ENCODE results near the gene CTBP2. TPM values are rescaled to one million over a fixed set of nuclear protein-coding genes. Genes with fewer than 3 reads are reported as not detected.

The CTBP2 gene
- total and polyA plus RNA-seq, 2 donors, result 45.3 to 49.8 TPM

GRCh38 chr10:124983321-124983720 lies 177.0 kb downstream of the CTBP2 start:
- DNase-seq (ENCODE audit: extremely low spot score), result no peak
- no peak overlapping the region for H3K27ac ChIP-seq (ENCODE audit: low read depth)
- peaks cover 5% of the 10 kb centered on the region for H3K36me3 ChIP-seq (ENCODE audit: insufficient read depth)
- H3K4me1 ChIP-seq (ENCODE audit: insufficient read depth), result no peaks in the 10 kb centered on the region
- 41% methylated on average over 6 of the region's 6 CpGs for WGBS
- no peak overlapping the region for H3K4me3 ChIP-seq (ENCODE audit: low read depth, low read length)

GRCh38 chr10:124978376-124978725 lies 182.0 kb downstream of the CTBP2 start:
- 85% methylated on average over 5 of the region's 5 CpGs for WGBS
- H3K36me3 ChIP-seq (ENCODE audit: insufficient read depth), result peaks cover 2% of the 10 kb centered on the region

GRCh38 chr10:124977648-124978375 lies 182.6 kb downstream of the CTBP2 start:
- Histone ChIP-seq H3K36me3 (ENCODE audit: insufficient read depth) (peaks cover 2% of the 10 kb centered on the region), H3K27ac (ENCODE audit: low read depth) (no peak overlapping the region), H3K4me1 (ENCODE audit: insufficient read depth) (no peaks in the 10 kb centered on the region), H3K4me3 (ENCODE audit: low read depth, low read length) (no peak overlapping the region)
- WGBS, result 71% methylated on average over 4 of the region's 4 CpGs
- DNase-seq (ENCODE audit: extremely low spot score), result no peak

More at GRCh38 chr10:124978376-124978725, 182.0 kb downstream of the CTBP2 start:
- Histone ChIP-seq H3K4me3 (ENCODE audit: low read depth, low read length) (no peak overlapping the region), H3K27ac (ENCODE audit: low read depth) (no peak overlapping the region), H3K4me1 (ENCODE audit: insufficient read depth) (no peaks in the 10 kb centered on the region)
- DNase-seq (ENCODE audit: extremely low spot score), result no peak

- Histone ChIP-seq H3K36me3 (ENCODE audit: insufficient read depth) (peaks cover 2% of the 10 kb centered on the region), H3K4me3 (ENCODE audit: low read depth, low read length) (no peak overlapping the region)
- over 99% methylated on average over 3 of the region's 3 CpGs for WGBS
These were observed 183.2 kb downstream of the CTBP2 start for GRCh38 chr10:124977161-124977560.

GRCh38 chr10:124975977-124976514 lies 184.3 kb downstream of the CTBP2 start:
- peaks cover 2% of the 10 kb centered on the region for H3K36me3 ChIP-seq (ENCODE audit: insufficient read depth)
- H3K27ac ChIP-seq (ENCODE audit: low read depth), result no peak overlapping the region
- H3K4me3 ChIP-seq (ENCODE audit: low read depth, low read length), result no peak overlapping the region
- no peaks in the 10 kb centered on the region for H3K4me1 ChIP-seq (ENCODE audit: insufficient read depth)
- DNase-seq (ENCODE audit: extremely low spot score), result no peak
- 82% methylated on average over 5 of the region's 5 CpGs for WGBS

More at GRCh38 chr10:124977161-124977560, 183.2 kb downstream of the CTBP2 start:
- Histone ChIP-seq H3K27ac (ENCODE audit: low read depth) (no peak overlapping the region), H3K4me1 (ENCODE audit: insufficient read depth) (no peaks in the 10 kb centered on the region)
- DNase-seq (ENCODE audit: extremely low spot score), result no peak

GRCh38 chr10:124974131-124974530 lies 186.2 kb downstream of the CTBP2 start:
- no peak overlapping the region for H3K4me3 ChIP-seq (ENCODE audit: low read depth, low read length)
- 91% methylated on average over 5 of the region's 5 CpGs for WGBS
- H3K4me1 ChIP-seq (ENCODE audit: insufficient read depth), result no peaks in the 10 kb centered on the region
- no peak for DNase-seq (ENCODE audit: extremely low spot score)
- H3K36me3 ChIP-seq (ENCODE audit: insufficient read depth), result peaks cover 2% of the 10 kb centered on the region
- H3K27ac ChIP-seq (ENCODE audit: low read depth), result no peak overlapping the region

GRCh38 chr10:124972637-124973036 lies 187.7 kb downstream of the CTBP2 start:
- 87% methylated on average over 7 of the region's 7 CpGs for WGBS
- H3K4me3 ChIP-seq (ENCODE audit: low read depth, low read length), result no peak overlapping the region
- H3K27ac ChIP-seq (ENCODE audit: low read depth), result no peak overlapping the region
- DNase-seq (ENCODE audit: extremely low spot score), result no peak
- no peaks in the 10 kb centered on the region for H3K4me1 ChIP-seq (ENCODE audit: insufficient read depth)
- peaks cover 2% of the 10 kb centered on the region for H3K36me3 ChIP-seq (ENCODE audit: insufficient read depth)

GRCh38 chr10:124971276-124971675 lies 189.1 kb downstream of the CTBP2 start:
- DNase-seq (ENCODE audit: extremely low spot score), result no peak
- Histone ChIP-seq H3K27ac (ENCODE audit: low read depth) (no peak overlapping the region), H3K4me1 (ENCODE audit: insufficient read depth) (no peaks in the 10 kb centered on the region), H3K36me3 (ENCODE audit: insufficient read depth) (peaks cover 4% of the 10 kb centered on the region), H3K4me3 (ENCODE audit: low read depth, low read length) (no peak overlapping the region)
- WGBS, result 31% methylated on average over 2 of the region's 2 CpGs

GRCh38 chr10:124967255-124967654 lies 193.1 kb downstream of the CTBP2 start:
- Histone ChIP-seq H3K4me3 (ENCODE audit: low read depth, low read length) (no peak overlapping the region), H3K27ac (ENCODE audit: low read depth) (no peak overlapping the region), H3K36me3 (ENCODE audit: insufficient read depth) (peaks cover 2% of the 10 kb centered on the region), H3K4me1 (ENCODE audit: insufficient read depth) (no peaks in the 10 kb centered on the region)
- WGBS, result 95% methylated on average over 2 of the region's 2 CpGs
- no peak for DNase-seq (ENCODE audit: extremely low spot score)

- Histone ChIP-seq H3K27ac (ENCODE audit: low read depth) (no peak overlapping the region), H3K4me1 (ENCODE audit: insufficient read depth) (no peaks in the 10 kb centered on the region)
- WGBS, result 61% methylated on average over 5 of the region's 5 CpGs
These were observed 194.4 kb downstream of the CTBP2 start for GRCh38 chr10:124966008-124966407.

GRCh38 chr10:124963866-124964720 lies 196.3 kb downstream of the CTBP2 start:
- no peak overlapping the region for H3K4me3 ChIP-seq (ENCODE audit: low read depth, low read length)
- H3K4me1 ChIP-seq (ENCODE audit: insufficient read depth), result no peaks in the 10 kb centered on the region
- 85% methylated on average over 7 of the region's 7 CpGs for WGBS
- peaks cover 2% of the 10 kb centered on the region for H3K36me3 ChIP-seq (ENCODE audit: insufficient read depth)
- no peak for DNase-seq (ENCODE audit: extremely low spot score)
- no peak overlapping the region for H3K27ac ChIP-seq (ENCODE audit: low read depth)

More at GRCh38 chr10:124966008-124966407, 194.4 kb downstream of the CTBP2 start:
- Histone ChIP-seq H3K36me3 (ENCODE audit: insufficient read depth) (peaks cover 2% of the 10 kb centered on the region), H3K4me3 (ENCODE audit: low read depth, low read length) (no peak overlapping the region)
- no peak for DNase-seq (ENCODE audit: extremely low spot score)

GRCh38 chr10:124962421-124962820 lies 197.9 kb downstream of the CTBP2 start:
- Histone ChIP-seq H3K36me3 (ENCODE audit: insufficient read depth) (peaks cover 2% of the 10 kb centered on the region), H3K4me1 (ENCODE audit: insufficient read depth) (no peaks in the 10 kb centered on the region), H3K27ac (ENCODE audit: low read depth) (no peak overlapping the region), H3K4me3 (ENCODE audit: low read depth, low read length) (no peak overlapping the region)
- WGBS, result 95% methylated on average over 3 of the region's 3 CpGs
- no peak for DNase-seq (ENCODE audit: extremely low spot score)

GRCh38 chr10:124961248-124961570 lies 199.2 kb downstream of the CTBP2 start:
- no peak for DNase-seq (ENCODE audit: extremely low spot score)
- H3K27ac ChIP-seq (ENCODE audit: low read depth), result no peak overlapping the region
- no peaks in the 10 kb centered on the region for H3K36me3 ChIP-seq (ENCODE audit: insufficient read depth)
- 77% methylated on average over 4 of the region's 4 CpGs for WGBS
- no peaks in the 10 kb centered on the region for H3K4me1 ChIP-seq (ENCODE audit: insufficient read depth)
- no peak overlapping the region for H3K4me3 ChIP-seq (ENCODE audit: low read depth, low read length)

- Histone ChIP-seq H3K4me1 (ENCODE audit: insufficient read depth) (no peaks in the 10 kb centered on the region), H3K4me3 (ENCODE audit: low read depth, low read length) (no peak overlapping the region), H3K36me3 (ENCODE audit: insufficient read depth) (no peaks in the 10 kb centered on the region), H3K27ac (ENCODE audit: low read depth) (no peak overlapping the region)
- 97% methylated on average over 3 of the region's 3 CpGs for WGBS
- no peak for DNase-seq (ENCODE audit: extremely low spot score)
These were observed 200.8 kb downstream of the CTBP2 start for GRCh38 chr10:124959564-124959963.

Measured in urinary bladder (tissue), 4 donors.